Suprapubic skin (tissue), 4 donors: Measurements from ENCODE around the gene KIRREL1. TPM values are rescaled to one million over a fixed set of nuclear protein-coding genes. Genes with fewer than 3 reads are reported as not detected.

Experiments
- DNase-seq, 2 donors: peaks; one replicate each; pipeline ENCODE4 v3.0.0-alpha.2; 2019; ENCODE audit warnings: low spot score in 2 of 2
- H3K27ac ChIP-seq: fragments of 200-600 bp; sonication (generic); one replicate; pipeline ENCODE4 v1.5.1; 2019
- H3K27me3 ChIP-seq: fragments of 200-600 bp; sonication (generic); one replicate; pipeline ENCODE4 v1.5.1; 2019
- H3K36me3 ChIP-seq: fragments of 200-600 bp; sonication (generic); one replicate; pipeline ENCODE4 v1.5.1; 2019
- H3K4me1 ChIP-seq: fragments of 200-600 bp; sonication (generic); one replicate; pipeline ENCODE4 v1.5.1; 2019
- H3K4me3 ChIP-seq: fragments of 200-600 bp; sonication (generic); one replicate; pipeline ENCODE4 v1.5.1; 2019; ENCODE audit warnings: mild to moderate bottlenecking
- H3K9me3 ChIP-seq: fragments of 200-600 bp; sonication (generic); one replicate; pipeline ENCODE4 v1.5.1; 2019
- CTCF ChIP-seq, 2 donors: fragments of 200-600 bp in 1 of 2; fragments of 450-650 bp in 1 of 2; sonication (generic) in 1 of 2; IDR thresholded peaks; one replicate each; pipeline ENCODE4 v1.5.1; 2016 to 2019; ENCODE audit warnings: antibody characterized with exemption in 2 of 2, mild to moderate bottlenecking in 1 of 2, moderate library complexity in 1 of 2
- EP300 ChIP-seq: sonication (generic); formaldehyde crosslinking; IDR thresholded peaks from one replicate; pipeline ENCODE4 v1.6.1; 2017; ENCODE audit warnings: antibody characterized with exemption
- POLR2A ChIP-seq, 2 donors: fragments of 450-650 bp; IDR thresholded peaks; one replicate each; pipeline ENCODE4 v1.6.1; 2017; ENCODE audit warnings: antibody characterized with exemption in 2 of 2, mild to moderate bottlenecking in 2 of 2, moderate library complexity in 2 of 2
- POLR2AphosphoS5 ChIP-seq, 3 donors: sonication (generic); formaldehyde crosslinking; IDR thresholded peaks; one replicate each; pipeline ENCODE4 v1.6.1; 2017; ENCODE audit warnings: antibody characterized with exemption in 3 of 3
- WGBS: methylation state at CpG from one replicate; pipeline ENCODE4 v1.1.5; 2018; 5-methylcytosine and 5-hydroxymethylcytosine counted together
- total RNA-seq, 4 donors: library from RNA; depleted of rRNA; stranded (reverse); fragments of >200 nt; gene quantifications; one replicate each; pipeline ENCODE4 v1.1.0, GENCODE V29; 2016

KIRREL1 gene
- total RNA-seq, 4 donors from 2014 or later = 12.5 to 18.9 (median 15.5) TPM

GRCh38 chr1:157967205-157967604, 26.2 kb upstream of the KIRREL1 start:
- no peak overlapping the region for H3K27ac ChIP-seq
- peaks cover 14% of the 10 kb centered on the region for H3K4me1 ChIP-seq
- no peak for DNase-seq
- no peaks in the 10 kb centered on the region for H3K9me3 ChIP-seq
- TF ChIP-seq POLR2AphosphoS5 (IDR thresholded peaks at IDR 0.05) = no peak
- no peak for TF ChIP-seq POLR2A (IDR thresholded peaks at IDR 0.05)
- TF ChIP-seq CTCF (IDR thresholded peaks at IDR 0.05) = no peak
- no peak for TF ChIP-seq EP300
- no peaks in the 10 kb centered on the region for H3K36me3 ChIP-seq
- no peaks in the 10 kb centered on the region for H3K27me3 ChIP-seq
- no peak overlapping the region for H3K4me3 ChIP-seq

GRCh38 chr1:157968508-157968907, 24.9 kb upstream of the KIRREL1 start:
- Histone ChIP-seq H3K27me3 (no peaks in the 10 kb centered on the region), H3K36me3 (no peaks in the 10 kb centered on the region), H3K4me1 (peaks cover 11% of the 10 kb centered on the region), H3K27ac (no peak overlapping the region), H3K9me3 (no peaks in the 10 kb centered on the region), H3K4me3 (no peak overlapping the region)
- WGBS = 42% methylated on average over 7 of the region's 7 CpGs
- DNase-seq = no peak
- TF ChIP-seq CTCF (IDR thresholded peaks at IDR 0.05) (no peak), EP300 (no peak), POLR2A (IDR thresholded peaks at IDR 0.05) (no peak), POLR2AphosphoS5 (IDR thresholded peaks at IDR 0.05) (no peak)

- WGBS = 8% methylated on average over 2 of the region's 2 CpGs
- Histone ChIP-seq H3K36me3 (no peaks in the 10 kb centered on the region), H3K27me3 (no peaks in the 10 kb centered on the region), H3K27ac (no peak overlapping the region), H3K9me3 (no peaks in the 10 kb centered on the region), H3K4me3 (no peak overlapping the region), H3K4me1 (peaks cover 11% of the 10 kb centered on the region)
- no peak for DNase-seq
- TF ChIP-seq CTCF (IDR thresholded peaks at IDR 0.05) = no peak
- TF ChIP-seq EP300 = no peak
- TF ChIP-seq POLR2A (IDR thresholded peaks at IDR 0.05) = no peak
- TF ChIP-seq POLR2AphosphoS5 (IDR thresholded peaks at IDR 0.05) = no peak
Observed at GRCh38 chr1:157968946-157969345, 24.5 kb upstream of the KIRREL1 start.

- no peak overlapping the region for H3K4me3 ChIP-seq
- H3K9me3 ChIP-seq = no peaks in the 10 kb centered on the region
- DNase-seq = no peak
- H3K27ac ChIP-seq = no peak overlapping the region
- H3K27me3 ChIP-seq = no peaks in the 10 kb centered on the region
- peaks cover 11% of the 10 kb centered on the region for H3K4me1 ChIP-seq
- TF ChIP-seq EP300 (no peak), CTCF (IDR thresholded peaks at IDR 0.05) (peak in 1 of 2 donors; percentile 65)
- WGBS = 59% methylated on average over 3 of the region's 3 CpGs
- H3K36me3 ChIP-seq = no peaks in the 10 kb centered on the region
Observed at GRCh38 chr1:157969697-157970485, 23.6 kb upstream of the KIRREL1 start.

- Histone ChIP-seq H3K27me3 (no peaks in the 10 kb centered on the region), H3K36me3 (no peaks in the 10 kb centered on the region), H3K4me3 (no peak overlapping the region), H3K27ac (no peak overlapping the region), H3K4me1 (peaks cover 11% of the 10 kb centered on the region), H3K9me3 (no peaks in the 10 kb centered on the region)
- no peak for TF ChIP-seq CTCF (IDR thresholded peaks at IDR 0.05)
- TF ChIP-seq EP300 = no peak
- no peak for TF ChIP-seq POLR2AphosphoS5 (IDR thresholded peaks at IDR 0.05)
- no peak for TF ChIP-seq POLR2A (IDR thresholded peaks at IDR 0.05)
- no peak for DNase-seq
Observed at GRCh38 chr1:157971769-157972168, 21.7 kb upstream of the KIRREL1 start.
